GM19397 (cell line): ENCODE results near the gene MAP3K9.

Experiments
- ATAC-seq: cut with Tn5 transposase; IDR thresholded peaks from one replicate; pipeline ENCODE4 v1.9.1; 2021; ENCODE audit warnings: mild to moderate bottlenecking, moderate library complexity; ENCODE audit not compliant: unreplicated experiment

MAP3K9 gene

DNA sequence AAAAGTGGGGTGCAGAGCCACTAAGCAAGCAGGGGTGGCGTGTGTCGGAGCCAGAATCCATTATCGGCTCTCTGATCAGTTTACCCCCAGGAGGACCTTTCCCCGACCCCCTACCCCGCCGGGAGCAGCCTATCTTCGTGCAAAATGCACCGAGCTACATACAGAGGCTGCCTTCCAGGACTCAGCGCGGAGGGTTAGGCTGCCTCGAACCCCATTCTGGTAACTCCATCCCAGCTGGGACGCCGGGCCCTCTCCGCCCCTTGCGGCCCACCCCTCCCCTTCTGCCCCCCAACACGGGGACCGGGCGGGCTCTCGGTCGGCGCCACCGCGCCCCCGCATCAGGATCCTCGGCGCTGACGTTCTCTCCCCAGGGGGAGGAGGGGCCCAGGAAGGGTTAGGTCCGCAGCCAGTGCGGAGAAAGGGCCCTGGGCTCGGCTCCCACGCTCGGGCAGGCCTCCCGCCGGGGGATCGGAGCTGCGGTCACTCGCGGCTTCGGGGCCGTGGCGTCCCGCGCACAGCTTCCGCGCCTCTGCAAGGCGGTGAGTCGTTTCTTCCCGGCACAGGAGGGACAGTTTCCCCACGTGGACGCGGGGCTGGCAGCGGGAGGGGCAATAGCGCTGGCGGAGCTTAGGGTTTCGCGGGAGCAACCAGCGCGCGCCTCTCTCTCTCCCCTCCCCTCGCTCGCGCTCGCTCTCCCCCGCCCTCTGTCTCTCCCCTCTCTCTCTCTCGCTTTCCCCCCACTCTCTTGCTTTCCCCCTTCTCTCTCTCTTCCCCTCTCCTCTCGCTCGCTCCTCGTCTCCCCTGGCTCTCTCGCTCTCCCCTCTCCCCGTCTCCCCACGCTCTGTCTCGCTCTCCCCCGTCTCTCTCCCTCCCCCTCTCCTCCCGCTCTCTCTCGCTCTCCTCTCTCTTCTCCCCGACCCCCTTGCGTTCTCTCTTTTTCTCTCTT is 12.5 kb upstream of the MAP3K9 start:
- no peak for ATAC-seq

DNA sequence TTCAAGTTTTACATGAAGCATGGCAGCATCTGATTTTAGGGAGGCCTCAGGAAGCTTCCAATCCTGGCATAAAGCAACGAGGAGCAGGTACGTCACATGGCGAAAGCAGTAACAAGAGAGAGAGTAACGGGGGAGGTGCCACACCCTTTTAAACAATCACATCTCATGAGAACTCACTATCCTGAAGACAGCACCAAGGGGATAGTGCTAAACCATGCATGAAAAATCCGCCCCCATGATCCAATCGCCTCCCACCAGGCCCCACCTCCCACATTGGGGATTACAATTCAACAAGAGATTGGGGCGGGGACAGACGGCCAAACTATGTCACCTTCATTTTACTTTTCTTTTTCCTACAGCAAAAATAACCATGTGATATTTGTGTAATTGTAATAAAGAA is 7.2 kb upstream of the MAP3K9 start:
- no peak for ATAC-seq

DNA sequence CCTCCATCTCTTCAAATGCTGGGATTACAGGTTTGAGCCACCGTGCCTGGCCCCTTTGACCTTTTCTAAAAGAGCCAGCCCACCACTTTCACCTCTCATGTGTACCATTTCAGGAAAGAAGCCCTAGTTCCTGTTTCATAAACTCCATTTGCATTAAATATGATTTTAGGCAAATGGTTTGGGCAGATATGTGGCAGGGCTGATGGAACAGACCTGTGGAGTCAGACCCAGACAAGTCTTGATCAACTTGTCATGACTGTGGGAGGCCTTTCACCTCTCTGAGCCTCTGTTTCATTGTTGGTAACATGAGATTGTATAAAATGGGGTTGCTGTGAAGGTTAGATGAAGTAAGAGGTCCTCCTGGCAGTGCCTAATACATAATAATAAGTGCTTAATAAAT is 5.2 kb upstream of the MAP3K9 start:
- ATAC-seq: no peak

DNA sequence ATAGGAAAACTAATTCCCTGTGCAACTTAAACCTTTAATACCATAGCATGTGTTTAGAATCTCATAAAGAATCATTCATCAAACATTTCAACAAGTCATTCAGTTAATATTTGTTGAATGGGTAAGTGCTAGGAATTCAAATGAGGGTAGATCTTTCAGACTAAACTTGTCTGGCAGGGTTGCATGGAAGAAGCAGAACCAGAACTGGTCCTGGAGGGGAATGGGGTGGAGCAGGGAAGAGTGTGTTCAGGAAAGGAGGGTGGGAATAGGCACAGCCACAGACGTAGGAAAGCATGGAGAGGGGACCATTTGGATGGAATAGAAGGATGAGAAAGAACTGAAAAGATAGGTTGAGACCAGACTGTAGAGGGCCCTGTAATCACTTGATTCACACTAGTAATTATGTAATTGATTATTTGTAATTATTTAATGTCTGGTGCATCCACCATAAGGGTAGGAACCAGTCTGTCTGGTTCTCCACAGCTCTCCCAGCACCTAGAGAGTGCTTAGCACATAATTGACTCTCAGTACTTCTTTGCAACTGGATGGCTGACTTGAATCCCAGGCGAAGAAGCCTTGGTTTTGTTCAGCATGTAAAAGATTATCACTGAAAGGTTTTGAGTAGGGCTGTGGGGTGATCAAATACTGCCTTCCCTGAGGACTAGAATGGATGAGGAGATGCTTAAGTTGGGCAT is 3.0 kb upstream of the MAP3K9 start:
- no peak for ATAC-seq

DNA sequence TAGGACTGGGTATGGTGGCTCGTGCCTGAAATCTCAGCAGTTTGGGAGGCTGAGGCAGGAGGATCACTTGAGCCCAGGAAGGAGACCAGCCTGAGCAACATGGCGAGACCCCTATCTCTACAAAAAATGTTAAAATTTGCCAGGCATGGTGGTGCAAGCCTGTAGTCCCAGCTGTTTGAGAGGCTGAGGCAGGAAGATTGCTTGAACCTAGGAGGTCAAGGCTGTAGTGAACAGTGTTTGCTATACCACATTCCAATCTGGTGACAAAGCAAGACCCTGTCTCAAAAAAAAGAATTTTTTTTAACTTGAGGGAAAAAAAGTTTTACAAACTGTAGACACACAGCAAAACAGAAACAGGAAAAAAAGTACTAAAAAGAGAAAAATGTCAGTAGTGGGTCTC is 2.3 kb upstream of the MAP3K9 start:
- no peak for ATAC-seq

DNA sequence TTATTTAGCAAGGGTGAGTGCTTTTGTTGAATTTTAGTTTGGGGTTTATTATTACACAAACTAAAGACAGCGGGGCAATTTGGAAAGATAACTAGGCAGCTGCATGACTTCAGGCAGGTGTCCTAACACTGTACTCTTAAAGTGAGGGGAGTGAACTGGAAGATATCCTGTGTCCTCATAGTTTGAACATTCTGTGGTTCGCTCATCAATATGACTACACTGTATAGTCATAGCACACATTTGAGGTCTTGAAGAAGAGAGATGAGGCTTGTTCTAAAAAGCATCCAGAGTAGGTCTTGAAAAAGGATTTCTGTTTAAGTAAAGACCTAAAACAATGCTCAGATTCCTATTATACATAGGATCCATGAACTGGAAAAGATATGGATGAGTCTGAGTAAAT is 1.7 kb upstream of the MAP3K9 start:
- ATAC-seq: no peak

DNA sequence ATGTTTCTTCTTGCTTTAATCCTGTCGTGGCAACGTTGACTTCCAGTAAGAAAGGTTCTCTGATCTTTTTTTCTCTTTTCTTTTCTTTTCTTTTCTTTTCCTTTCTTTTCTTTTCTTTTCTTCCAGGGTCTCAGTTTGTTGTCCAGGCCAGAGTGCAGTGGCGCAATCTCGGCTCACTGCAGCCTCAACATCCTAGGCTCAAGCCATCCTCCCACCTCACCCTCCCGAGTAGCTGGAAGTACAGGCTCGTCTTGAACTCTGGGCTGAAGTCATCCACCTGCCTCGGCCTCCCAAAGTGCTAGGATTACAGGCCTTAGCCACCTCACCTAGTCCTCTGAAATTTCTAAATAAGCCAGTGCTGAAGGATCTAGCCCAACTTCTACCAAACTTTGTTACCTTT is 1.3 kb upstream of the MAP3K9 start:
- no peak for ATAC-seq

DNA sequence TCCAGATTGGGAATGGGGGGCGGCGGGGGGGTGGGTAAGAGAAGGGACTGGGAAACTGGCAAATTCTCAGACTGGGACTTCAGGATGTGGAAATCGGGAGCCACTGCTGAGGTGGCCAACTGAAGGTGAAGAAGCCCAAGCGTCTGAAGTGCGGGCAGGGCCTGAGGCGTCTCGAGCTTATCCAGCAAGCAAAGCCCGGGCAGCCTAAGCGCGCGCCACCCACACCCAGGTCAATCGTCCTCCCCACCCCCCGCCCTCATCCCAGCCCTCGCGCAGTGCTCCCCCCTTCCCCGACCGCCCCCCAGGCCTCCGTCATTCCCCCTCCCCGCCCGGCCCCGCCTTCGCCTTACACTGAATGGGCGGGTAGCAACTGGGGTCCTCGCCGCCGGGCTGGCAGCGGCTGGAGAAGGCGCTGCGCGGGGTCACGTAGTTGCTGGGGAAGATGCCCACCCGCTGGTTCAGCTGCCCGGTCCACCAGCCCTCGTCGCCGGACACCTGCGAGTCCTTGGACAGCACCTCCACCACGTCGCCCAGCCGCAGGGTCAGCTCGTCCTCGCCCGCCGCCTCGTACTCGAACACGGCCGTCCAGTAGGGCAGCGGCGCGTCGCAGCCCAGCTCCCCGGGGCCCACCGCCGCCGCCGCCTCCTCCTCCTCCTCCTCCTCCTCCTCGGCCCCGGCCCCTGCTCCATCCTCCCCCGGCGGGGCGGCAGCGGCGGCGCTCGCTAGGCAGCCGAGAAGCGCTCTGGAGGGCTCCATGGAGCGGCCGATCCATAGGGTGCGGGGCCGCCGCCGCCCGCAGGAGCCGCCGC is 693 bp downstream of the MAP3K9 start:
- ATAC-seq: peak; percentile 21

DNA sequence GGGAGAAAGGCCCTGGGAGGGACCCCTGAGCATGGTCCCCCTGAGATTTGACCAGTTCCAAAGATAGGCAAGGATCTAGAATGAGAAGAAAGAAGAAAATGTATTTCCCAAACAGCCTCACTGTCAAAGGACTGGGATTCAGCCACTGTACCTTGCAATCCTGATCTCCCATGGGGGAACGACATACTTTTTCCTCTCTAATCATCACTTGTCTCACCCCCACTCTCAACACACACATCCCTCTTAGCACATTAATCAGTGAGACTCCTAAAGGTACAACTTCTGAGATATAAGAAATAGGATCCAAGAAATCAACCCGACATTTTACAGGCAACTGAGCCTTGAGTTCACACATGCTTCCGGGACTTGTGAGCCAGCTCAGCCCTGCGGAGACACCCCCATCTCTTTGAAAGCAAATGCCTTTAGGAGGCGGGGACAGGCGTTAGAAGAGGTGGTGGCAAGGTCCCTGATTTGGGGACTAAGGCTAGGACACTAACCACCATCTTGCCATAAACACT is 1.4 kb downstream of the MAP3K9 start:
- no peak for ATAC-seq

DNA sequence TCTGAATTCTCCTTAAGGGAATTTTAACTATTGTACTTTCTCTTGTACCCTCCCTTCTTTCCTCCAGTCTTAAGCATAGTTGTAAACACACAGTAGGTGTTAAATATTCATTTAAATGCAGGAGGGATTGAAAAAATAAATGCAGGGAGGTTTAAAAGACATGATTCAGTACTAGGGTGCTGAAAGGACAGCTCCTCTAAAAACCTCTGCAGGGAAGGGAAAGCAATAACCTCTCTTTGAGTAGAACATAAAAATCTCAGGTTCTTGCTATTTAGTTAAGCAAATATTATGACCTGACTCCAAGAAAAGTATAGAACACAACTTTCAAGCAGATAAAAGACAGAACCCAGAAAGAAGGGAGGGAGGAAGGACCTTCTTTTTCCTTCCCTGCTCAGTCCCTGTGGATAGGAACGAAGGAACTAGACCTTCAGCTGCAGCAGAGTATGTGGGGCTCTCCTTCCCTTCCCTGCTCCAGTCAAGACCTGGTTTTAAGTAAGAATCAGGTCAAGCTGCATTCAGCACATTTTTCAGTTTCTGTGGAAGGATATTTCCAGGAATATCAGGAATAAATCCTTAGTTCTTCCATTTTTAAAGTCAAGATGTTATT is 4.7 kb downstream of the MAP3K9 start:
- ATAC-seq: no peak

DNA sequence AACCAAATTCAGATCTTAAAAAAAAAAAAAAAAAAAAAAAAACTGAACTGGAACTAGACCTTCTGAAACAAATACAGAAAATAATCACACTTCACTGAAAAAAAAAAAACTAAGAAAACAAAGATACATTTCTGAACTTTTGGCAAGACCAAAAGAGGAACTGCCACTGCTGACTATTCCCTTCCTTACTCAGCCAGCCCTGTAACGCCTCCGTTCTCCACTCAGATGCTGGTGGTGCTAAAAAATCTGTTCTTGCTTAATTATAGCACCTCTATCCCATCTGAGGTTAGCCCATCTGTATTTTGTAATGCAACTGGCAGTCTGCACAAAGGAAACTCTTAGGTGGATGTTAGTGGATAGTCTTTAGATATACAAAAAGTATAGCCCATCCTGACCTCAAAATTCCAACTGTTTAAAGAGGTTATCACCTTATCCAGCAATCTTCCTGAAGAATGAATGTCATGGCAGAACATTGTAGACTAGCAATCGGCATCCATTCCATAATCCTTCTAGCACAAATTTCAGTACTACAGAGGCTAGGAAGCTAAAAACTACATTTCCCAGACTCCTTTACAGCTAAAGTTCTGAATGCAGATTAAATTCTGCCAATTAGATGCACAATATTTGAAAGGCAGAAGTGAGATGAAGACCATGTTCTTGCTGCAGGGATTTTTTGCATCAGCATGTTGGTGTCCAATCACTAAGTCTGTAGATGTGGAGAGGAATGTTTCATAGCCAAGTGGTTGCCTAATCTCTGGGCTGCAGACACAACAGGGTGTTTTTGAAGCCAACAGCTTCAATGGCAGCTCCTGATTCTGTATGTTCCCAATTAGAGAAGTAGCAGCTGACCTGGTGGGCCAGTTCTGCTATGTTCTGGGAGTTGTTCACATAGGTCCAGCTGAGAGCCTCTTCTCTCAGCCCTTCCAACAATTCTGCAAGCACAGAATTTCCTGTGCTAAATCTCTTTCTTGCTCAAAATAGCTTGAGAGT is 5.7 kb downstream of the MAP3K9 start:
- ATAC-seq: no peak

DNA sequence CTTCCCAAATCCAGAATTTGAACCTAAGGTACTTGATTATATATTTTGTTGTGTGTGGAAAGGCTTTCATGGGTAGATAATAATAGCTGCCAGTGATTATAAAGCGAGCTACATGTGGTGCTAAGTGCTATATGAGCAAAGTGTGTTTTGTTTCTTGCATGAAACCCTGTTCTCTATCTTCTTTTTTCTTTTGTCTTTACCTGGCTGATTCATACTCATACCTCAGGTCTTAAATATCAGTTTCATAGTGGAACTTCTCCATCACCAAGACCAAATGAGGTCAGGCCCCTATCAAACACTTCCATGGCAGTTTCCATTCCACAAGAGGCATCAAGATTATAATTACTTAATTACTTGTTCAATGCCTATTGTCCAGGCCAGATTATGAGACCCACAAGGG is 6.9 kb downstream of the MAP3K9 start:
- no peak for ATAC-seq

DNA sequence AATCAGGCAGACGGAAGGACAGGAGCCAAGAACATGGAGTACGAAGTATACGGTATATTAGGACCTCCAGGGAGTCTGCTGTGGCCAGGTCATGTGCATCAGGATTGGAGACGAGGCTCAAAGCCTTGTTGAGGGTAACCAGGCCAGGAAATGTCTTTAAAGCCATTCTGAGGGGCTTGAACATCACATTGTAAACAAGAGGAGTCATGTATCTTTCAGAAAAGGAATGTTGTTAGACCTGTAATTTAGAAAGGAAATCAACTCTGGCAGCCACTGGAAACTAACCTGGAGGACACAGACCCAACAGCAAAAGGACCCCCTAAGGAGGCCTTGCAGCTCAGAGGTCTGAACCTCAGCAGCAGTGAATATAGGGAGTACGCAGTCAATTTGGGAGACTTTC is 7.5 kb downstream of the MAP3K9 start:
- no peak for ATAC-seq

DNA sequence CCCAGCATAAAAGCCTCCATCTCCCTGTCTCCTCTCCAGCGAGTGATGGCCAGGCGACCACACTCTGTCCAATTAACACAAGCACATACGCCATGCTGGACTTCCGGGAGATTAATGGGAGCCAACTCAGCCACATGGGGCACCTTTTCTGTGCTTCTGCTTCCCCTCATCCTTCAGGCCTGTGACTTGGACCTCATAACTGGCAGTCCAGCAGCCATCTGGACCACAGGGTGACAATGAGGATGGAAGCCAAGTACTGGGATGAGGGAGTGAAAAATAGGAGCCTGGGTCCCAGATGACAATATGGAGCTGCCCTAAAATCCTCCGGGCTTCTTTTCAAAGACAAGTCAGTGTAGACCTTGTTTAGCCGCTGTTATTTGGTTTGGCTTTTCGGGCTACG is 12.8 kb downstream of the MAP3K9 start:
- ATAC-seq: no peak

DNA sequence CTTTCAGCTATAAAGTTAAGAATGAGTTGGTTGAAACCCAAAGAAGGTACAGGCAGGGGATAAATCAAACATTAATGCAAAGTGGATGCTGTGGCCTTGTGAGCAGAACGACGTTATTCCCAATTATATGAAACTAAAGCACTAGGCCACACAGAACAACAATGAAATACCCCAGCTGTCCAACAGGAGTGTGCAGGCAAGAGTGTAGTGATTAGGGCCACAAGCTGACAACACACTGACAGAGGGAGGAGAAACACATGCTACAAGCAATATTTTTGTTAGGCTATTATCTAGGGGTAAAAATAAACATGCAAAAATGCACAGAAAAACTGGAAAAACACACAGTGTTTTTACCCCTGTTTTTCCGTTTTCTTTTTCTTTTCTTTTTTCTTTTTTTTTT is 15.0 kb downstream of the MAP3K9 start:
- ATAC-seq: no peak

DNA sequence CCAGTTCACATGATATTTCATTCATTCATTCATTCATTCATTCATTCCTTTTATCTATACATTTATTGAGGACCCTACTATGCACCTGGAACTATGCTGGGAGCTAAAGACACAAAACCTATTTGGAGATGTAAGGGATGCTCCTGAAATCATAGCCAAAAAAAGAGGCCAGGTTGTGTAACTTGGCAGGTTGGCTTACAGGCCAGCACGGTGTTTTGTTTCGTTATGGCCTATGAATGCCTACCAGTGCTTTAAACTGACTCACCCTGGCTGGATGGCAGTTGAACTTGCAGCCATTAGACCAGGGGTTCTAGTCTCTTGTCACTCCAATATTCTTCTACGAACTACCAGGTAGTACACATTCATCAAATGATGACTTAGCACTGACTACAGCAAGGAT is 15.7 kb downstream of the MAP3K9 start:
- ATAC-seq: no peak

DNA sequence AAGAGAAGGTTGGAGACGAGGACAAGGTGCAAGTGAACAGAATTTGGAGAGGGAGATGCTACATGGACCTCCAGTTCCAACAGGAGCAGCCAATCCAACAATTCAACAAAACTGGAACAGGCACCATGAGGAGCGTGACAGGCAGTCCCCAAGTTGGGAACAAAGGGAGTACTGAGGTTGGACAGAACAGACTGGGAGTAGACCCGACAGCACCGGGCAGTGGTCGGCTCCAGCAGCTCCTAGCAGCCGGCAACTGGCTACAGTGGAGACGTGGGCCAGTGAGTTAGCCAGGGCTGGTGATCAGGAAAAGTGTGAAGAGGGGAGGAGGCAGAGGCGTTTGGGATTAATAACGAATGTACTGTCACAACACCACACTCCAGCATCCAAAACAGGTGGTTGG is 16.4 kb downstream of the MAP3K9 start:
- no peak for ATAC-seq

DNA sequence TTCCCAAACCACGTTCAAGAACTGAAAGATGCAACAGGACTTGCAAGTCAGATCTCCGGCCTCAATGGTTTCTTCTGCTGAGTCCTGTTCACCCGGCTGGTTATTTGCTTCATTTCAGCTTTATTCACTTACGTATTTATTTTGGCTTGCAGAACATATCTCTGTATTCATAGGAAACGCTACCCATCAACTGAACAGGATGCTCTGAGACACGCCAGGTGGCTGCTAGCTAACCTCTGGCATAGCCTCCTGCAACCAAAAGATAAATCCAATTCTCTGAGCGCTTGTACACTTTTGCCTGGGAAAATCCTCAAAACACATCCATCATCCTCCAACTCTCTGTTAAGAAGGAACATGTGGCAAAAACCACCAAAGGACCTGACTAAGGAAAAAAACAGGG is 17.3 kb downstream of the MAP3K9 start:
- no peak for ATAC-seq

DNA sequence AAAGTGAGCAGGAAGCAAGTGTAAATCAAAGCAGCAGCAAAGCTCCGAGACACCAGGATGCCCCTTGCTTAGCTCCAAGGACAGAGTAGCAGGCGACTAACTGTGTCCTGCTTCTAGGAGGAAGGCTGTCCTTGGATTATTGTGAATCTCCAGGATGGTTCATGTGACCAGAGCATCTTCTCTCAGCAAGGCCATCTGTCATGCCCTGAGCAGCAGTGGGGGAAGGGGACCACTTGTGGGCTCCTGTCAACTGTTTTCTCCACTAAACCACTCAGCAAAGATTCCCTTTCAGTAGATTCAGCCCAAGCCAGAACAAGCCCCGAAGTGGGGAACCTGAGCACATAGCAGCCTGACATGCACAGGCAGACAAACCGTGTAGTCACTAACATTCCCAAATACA is 19.4 kb downstream of the MAP3K9 start:
- no peak for ATAC-seq

DNA sequence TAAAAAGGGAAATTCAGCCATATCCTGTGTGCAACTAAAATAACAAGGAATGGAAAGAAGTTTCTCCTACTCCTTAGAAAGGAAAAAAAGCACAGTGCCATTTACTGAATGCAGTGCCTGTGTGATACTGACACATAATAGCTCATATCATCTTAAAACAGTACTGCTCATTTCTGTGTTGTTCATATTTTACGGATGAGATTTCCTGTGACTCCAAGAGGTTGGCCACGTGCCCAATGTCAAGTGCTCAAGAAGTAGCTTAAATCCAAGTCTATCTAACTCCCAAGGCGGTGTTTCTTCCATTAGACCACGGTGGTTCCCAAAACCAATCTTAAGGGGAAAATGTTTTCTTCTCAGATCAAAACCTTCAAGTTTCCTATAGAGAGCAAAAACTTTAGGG is 20.0 kb downstream of the MAP3K9 start:
- no peak for ATAC-seq
